Stimulated activated CD4-positive, alpha-beta T cell treated with anti-CD3 and anti-CD28 coated beads, TNF-alpha, amount 100 ng/mL, for 1 hour (primary cell): Measurements from ENCODE around the gene WFIKKN1.

ENCODE experiments used
- DNase-seq, 3 donors: peaks; one replicate each; pipeline ENCODE4 v3.0.0-alpha.2; 2020; ENCODE audit warnings: low read depth in 3 of 3, low spot score in 1 of 3

Gene WFIKKN1

GRCh38 chr16:683396-684070, 52.7 kb downstream of the WFIKKN1 start:
- DNase-seq, result no peak
